ENCODE data around the gene HMX1. TPM values are rescaled to one million over a fixed set of nuclear protein-coding genes. Genes with fewer than 3 reads are reported as not detected.

HMX1 gene
- total and polyA plus RNA-seq, 10 of the 15 experiments (the other 5 are each of a cell fraction or from before 2014, with no cell fraction given) = not detected

- in situ Hi-C loops (cut with MboI) = no loop called here
- intact Hi-C loops (cut with micrococcal nuclease; ENCODE audit: unreplicated experiment) = no loop called here
- no peaks in the 10 kb centered on the region for H3K79me2 ChIP-seq (ENCODE audit: control insufficient read depth, insufficient read depth, low read length)
- no TSS peak for BruUV-seq (replicated peaks)
- H3K9ac ChIP-seq (ENCODE audit: control insufficient read depth, insufficient read depth, low read length) = no peak overlapping the region
- no peaks in the 10 kb centered on the region; a peak in 1 of 4 replicates for H3K36me3 ChIP-seq (ENCODE audit: control insufficient read depth in 2 of 2, insufficient read depth in 2 of 2, low read length in 1 of 2)
- no peak overlapping the region for H3K4me2 ChIP-seq (ENCODE audit: control insufficient read depth, insufficient read depth)
- FAIRE-seq = no peak
- no peaks in the 10 kb centered on the region for H4K20me1 ChIP-seq (ENCODE audit: control insufficient read depth, insufficient read depth)
- H3K4me3 ChIP-seq = no peak overlapping the region
- ChIA-PET RAD21 (ENCODE audit: unreplicated experiment) (no interaction called here), POLR2A (no interaction called here), CTCF (no interaction called here), SMC1A (ENCODE audit: uncharacterized antibody, unreplicated experiment) (no interaction called here)
- DNase-seq (ENCODE audit: low read depth, low spot score) = no peak
- peaks cover 2% of the 10 kb centered on the region; the same call in 1 of the 3 replicates for H3K9me3 ChIP-seq (replicated peaks; ENCODE audit: control insufficient read depth, insufficient read depth, low read length)
- H2AFZ ChIP-seq (ENCODE audit: control insufficient read depth, low read depth, low read length) = no peak overlapping the region
- ATAC-seq = no peak
- TF ChIP-seq, protein P1, sequence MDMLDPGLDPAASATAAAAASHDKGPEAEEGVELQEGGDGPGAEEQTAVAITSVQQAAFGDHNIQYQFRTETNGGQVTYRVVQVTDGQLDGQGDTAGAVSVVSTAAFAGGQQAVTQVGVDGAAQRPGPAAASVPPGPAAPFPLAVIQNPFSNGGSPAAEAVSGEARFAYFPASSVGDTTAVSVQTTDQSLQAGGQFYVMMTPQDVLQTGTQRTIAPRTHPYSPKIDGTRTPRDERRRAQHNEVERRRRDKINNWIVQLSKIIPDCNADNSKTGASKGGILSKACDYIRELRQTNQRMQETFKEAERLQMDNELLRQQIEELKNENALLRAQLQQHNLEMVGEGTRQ (IDR thresholded peaks at IDR 0.05; ENCODE audit: borderline replicate concordance, low read depth, low read length) = no peak
- no peak overlapping the region for H3K27ac ChIP-seq (ENCODE audit: control insufficient read depth, insufficient read depth)
- H3K4me1 ChIP-seq (ENCODE audit: control insufficient read depth, insufficient read depth, low read length) = no peaks in the 10 kb centered on the region
- WGBS (ENCODE audit: insufficient coverage, insufficient replicate concordance, low lambda C conversion rate, missing lambda C conversion rate) = 21% methylated on average over 11 of the region's 11 CpGs
- peaks cover 0 to 1% of the 10 kb centered on the region in 2 experiments; a peak in 1 of 4 replicates for H3K27me3 ChIP-seq (replicated peaks in 1 of 2; ENCODE audit: control insufficient read depth in 2 of 2, insufficient read depth in 2 of 2, low read length in 1 of 2)
These were observed 1.6 kb downstream of the HMX1 start for GRCh38 chr4:8869898-8870646.

DNA sequence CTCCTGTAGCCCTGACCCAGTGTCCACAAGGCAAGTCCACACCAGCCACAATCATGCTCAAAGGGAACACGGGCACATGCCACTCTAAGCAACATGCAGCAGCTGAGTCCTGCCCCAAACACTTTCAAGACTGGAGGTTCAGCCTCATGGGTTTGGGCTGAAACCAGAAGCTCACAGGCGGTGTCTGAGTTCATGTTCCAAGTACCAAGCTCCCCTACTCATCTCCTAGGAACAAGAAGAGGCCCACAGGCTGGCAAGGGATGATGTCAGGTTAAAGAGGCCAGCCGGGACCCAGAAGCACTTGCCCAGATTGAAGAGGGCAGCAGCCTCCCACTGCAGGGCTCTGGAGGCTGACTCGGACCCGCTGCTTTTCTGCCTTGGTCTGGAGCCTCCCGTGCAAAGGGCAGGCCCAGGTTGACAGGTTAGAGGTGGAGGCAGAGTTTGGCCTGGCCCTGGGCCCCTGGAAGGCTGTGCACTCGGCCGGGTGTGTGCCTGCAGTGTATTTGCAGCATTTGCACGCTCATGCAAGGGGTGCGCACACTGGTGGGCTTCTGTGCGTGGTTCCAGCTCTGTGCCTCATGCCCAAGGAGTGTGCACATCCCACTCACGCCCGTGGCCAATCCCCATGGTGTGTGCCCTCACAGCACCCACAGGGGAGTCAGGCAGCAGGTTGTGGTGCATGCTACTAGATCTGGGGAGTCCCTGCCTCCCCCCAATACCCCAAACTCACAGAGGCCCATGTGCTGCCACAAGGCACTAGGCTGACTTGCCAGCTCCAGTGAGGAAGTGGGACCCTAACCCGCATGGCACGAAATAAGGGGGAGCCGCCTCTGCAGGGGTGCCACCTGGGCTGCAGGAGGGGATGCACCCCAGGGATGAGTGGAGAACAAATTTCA is 2.4 kb downstream of the HMX1 start:
- ChIA-PET POLR2A (no interaction called here), RAD21 (ENCODE audit: unreplicated experiment) (no interaction called here), SMC1A (ENCODE audit: uncharacterized antibody, unreplicated experiment) (no interaction called here), CTCF (no interaction called here)
- Histone ChIP-seq H2AFZ (ENCODE audit: control insufficient read depth, low read depth, low read length) (no peak overlapping the region), H3K27ac (ENCODE audit: control insufficient read depth, insufficient read depth) (no peak overlapping the region), H3K79me2 (ENCODE audit: control insufficient read depth, insufficient read depth, low read length) (no peaks in the 10 kb centered on the region), H3K4me2 (ENCODE audit: control insufficient read depth, insufficient read depth) (no peak overlapping the region), H4K20me1 (ENCODE audit: control insufficient read depth, insufficient read depth) (no peaks in the 10 kb centered on the region), H3K4me3 (no peak overlapping the region), H3K9me3 (replicated peaks; ENCODE audit: control insufficient read depth, insufficient read depth, low read length) (peaks cover 2% of the 10 kb centered on the region; the same call in 1 of the 3 replicates), H3K9ac (ENCODE audit: control insufficient read depth, insufficient read depth, low read length) (no peak overlapping the region), H3K36me3 (ENCODE audit: control insufficient read depth in 2 of 2, insufficient read depth in 2 of 2, low read length in 1 of 2) (no peaks in the 10 kb centered on the region; a peak in 1 of 4 replicates), H3K27me3 (replicated peaks in 1 of 2; ENCODE audit: control insufficient read depth in 2 of 2, insufficient read depth in 2 of 2, low read length in 1 of 2) (peaks cover 0 to 1% of the 10 kb centered on the region in 2 experiments; a peak in 1 of 4 replicates), H3K4me1 (ENCODE audit: control insufficient read depth, insufficient read depth, low read length) (no peaks in the 10 kb centered on the region)
- FAIRE-seq = no peak
- WGBS (ENCODE audit: insufficient coverage, insufficient replicate concordance, low lambda C conversion rate, missing lambda C conversion rate) = 13% methylated on average over 16 of the region's 16 CpGs
- intact Hi-C loops (cut with micrococcal nuclease; ENCODE audit: unreplicated experiment) (no loop called here), in situ Hi-C loops (cut with MboI) (no loop called here)
- no peak for DNase-seq (ENCODE audit: low read depth, low spot score)
- no TSS peak for BruUV-seq (replicated peaks)
- no peak for ATAC-seq
- TF ChIP-seq HDGF (IDR thresholded peaks at IDR 0.05) (no peak), CREB1 (IDR thresholded peaks at IDR 0.05; ENCODE audit: low read depth) (no peak), YBX1 (IDR thresholded peaks at IDR 0.05) (no peak), CHD1 (IDR thresholded peaks at IDR 0.05; ENCODE audit: low read depth, low read length) (no peak), NFXL1 (IDR thresholded peaks at IDR 0.05; ENCODE audit: borderline replicate concordance) (no peak), NRF1 (conservative IDR thresholded peaks at IDR 0.05; ENCODE audit: low read depth, low read length) (no peak), CBX5 (IDR thresholded peaks at IDR 0.05; ENCODE audit: low read depth) (no peak), STAT3 (IDR thresholded peaks at IDR 0.05; ENCODE audit: low read depth, low read length) (no peak), ZNF622 (IDR thresholded peaks at IDR 0.05) (no peak), CHD4 (IDR thresholded peaks at IDR 0.05) (no peak), CEBPB (IDR thresholded peaks at IDR 0.05; ENCODE audit: borderline replicate concordance in 1 of 2, low read depth in 2 of 2, low read length in 2 of 2) (no peak), NBN (IDR thresholded peaks at IDR 0.05) (no peak)
- TF ChIP-seq, protein P2, sequence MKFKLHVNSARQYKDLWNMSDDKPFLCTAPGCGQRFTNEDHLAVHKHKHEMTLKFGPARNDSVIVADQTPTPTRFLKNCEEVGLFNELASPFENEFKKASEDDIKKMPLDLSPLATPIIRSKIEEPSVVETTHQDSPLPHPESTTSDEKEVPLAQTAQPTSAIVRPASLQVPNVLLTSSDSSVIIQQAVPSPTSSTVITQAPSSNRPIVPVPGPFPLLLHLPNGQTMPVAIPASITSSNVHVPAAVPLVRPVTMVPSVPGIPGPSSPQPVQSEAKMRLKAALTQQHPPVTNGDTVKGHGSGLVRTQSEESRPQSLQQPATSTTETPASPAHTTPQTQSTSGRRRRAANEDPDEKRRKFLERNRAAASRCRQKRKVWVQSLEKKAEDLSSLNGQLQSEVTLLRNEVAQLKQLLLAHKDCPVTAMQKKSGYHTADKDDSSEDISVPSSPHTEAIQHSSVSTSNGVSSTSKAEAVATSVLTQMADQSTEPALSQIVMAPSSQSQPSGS (IDR thresholded peaks at IDR 0.05; ENCODE audit: low read length) = no peak
